IPS DF 6.9 (cell line): ENCODE data around the gene ENG.
A peak's percentile ranks its signal among the peaks of the same experiment; 100 is the strongest.

Source experiments
- DNase-seq: peaks from one replicate; pipeline ENCODE4 v3.0.0-alpha.2; 2013; ENCODE audit warnings: low read depth, low spot score
- H3K27ac ChIP-seq: one replicate; pipeline ENCODE4 v1.5.1; 2013; ENCODE audit warnings: low read length, control low read depth
- H3K27me3 ChIP-seq: 2 replicates; pipeline ENCODE4 v1.6.1; 2013; ENCODE audit warnings: mild to moderate bottlenecking, low read length; ENCODE audit not compliant: control insufficient read depth, insufficient read depth
- H3K36me3 ChIP-seq: 2 replicates; pipeline ENCODE4 v1.6.1; 2013; ENCODE audit warnings: low read length; ENCODE audit not compliant: control insufficient read depth, insufficient read depth
- H3K4me1 ChIP-seq: 2 replicates; pipeline ENCODE4 v1.6.1; 2013; ENCODE audit warnings: low read length; ENCODE audit not compliant: control insufficient read depth, insufficient read depth
- H3K4me3 ChIP-seq: 2 replicates; pipeline ENCODE4 v1.5.1; 2013; ENCODE audit warnings: mild to moderate bottlenecking, low read length
- H3K9me3 ChIP-seq: 2 replicates; pipeline ENCODE4 v1.6.1; 2013; ENCODE audit warnings: low read length, inconsistent platforms; ENCODE audit not compliant: control insufficient read depth, insufficient read depth
- WGBS: extraction: QIAGEN DNeasy Blood & Tissue Kit; methylation state at CpG from one replicate; pipeline ENCODE4 v1.1.7; 2013; ENCODE audit warnings: mixed read lengths, missing lambda C conversion rate; ENCODE audit not compliant: insufficient read length, insufficient coverage; 5-methylcytosine and 5-hydroxymethylcytosine counted together

Gene ENG

DNA sequence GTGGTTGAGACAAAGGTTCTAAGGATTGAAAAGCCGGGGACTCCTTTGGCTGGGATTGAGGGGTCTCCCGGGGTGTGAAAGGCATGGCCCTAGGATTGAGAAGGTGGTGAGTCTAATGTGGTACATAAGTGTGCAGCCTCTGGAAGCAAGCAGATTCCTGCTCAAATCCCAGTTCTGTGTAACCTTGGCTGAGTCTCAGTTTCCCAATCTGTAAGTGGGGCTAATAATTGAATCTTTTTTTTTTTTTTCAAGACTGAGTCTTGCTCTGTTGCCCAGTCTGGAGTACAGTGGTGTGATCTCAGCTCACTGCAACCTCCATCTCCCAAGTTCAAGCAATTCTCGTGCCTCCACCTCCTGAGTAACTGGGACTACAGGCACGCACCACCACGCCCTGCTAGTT, 81.9 kb downstream of the ENG start:
- no peak overlapping the region for H3K4me3 ChIP-seq
- no peaks in the 10 kb centered on the region for H3K36me3 ChIP-seq
- H3K27ac ChIP-seq = no peak overlapping the region
- H3K9me3 ChIP-seq = no peaks in the 10 kb centered on the region
- whole genome bisulfite sequencing = no CpG with 5 or more reads among the region's 5 CpGs
- H3K27me3 ChIP-seq = no peaks in the 10 kb centered on the region
- H3K4me1 ChIP-seq = peaks cover 7% of the 10 kb centered on the region
- no peak for DNase-seq

- Histone ChIP-seq H3K27me3 (no peaks in the 10 kb centered on the region), H3K4me1 (peaks cover 7% of the 10 kb centered on the region), H3K36me3 (no peaks in the 10 kb centered on the region), H3K9me3 (no peaks in the 10 kb centered on the region), H3K4me3 (peak overlapping the region; percentile 3; the same call in 1 of the 2 replicates), H3K27ac (no peak overlapping the region)
- no CpG with 5 or more reads among the region's 19 CpGs for WGBS
- no peak for DNase-seq
Observed at GRCh38 chr9:127771570-127772189, 82.8 kb downstream of the ENG start.

DNA sequence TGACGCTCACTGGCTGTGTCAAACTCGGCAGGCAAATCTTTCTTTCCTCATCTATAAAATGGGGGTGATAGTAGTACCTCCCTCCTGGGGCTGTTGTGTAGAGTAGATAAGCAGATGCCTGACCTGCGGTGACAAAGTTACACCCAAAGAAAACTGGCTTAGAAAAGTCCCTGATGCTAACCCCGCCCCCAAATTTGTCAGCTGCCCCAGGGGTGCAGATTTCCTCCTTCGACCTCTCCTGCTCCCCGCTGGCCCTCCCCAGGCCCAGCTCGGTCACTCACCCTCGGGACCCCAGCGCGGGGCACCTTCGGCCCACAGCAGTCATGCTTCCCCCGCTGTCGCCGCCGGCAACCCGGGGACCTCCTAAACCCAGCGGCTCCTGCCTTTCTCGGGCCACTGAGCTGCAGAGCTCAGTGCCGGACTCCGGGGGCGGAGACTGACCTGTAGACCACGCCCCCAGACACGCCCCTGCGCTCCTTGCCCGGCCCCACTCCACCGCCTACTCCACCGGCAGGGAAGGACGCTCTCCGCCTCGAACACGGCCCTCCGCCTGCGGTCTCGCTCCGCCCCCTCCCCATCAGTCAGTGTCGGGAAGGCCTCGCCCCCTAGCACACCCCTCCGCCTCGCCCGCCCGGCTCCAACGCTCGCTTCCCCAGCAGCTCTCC, 83.4 kb downstream of the ENG start:
- WGBS = no CpG with 5 or more reads among the region's 43 CpGs
- peak; percentile 92 for DNase-seq
- H3K27me3 ChIP-seq = no peaks in the 10 kb centered on the region
- H3K4me3 ChIP-seq = peak overlapping the region; percentile 48; the same call in 1 of the 2 replicates
- H3K27ac ChIP-seq = no peak overlapping the region
- no peaks in the 10 kb centered on the region for H3K9me3 ChIP-seq
- H3K36me3 ChIP-seq = no peaks in the 10 kb centered on the region
- H3K4me1 ChIP-seq = peaks cover 7% of the 10 kb centered on the region

DNA sequence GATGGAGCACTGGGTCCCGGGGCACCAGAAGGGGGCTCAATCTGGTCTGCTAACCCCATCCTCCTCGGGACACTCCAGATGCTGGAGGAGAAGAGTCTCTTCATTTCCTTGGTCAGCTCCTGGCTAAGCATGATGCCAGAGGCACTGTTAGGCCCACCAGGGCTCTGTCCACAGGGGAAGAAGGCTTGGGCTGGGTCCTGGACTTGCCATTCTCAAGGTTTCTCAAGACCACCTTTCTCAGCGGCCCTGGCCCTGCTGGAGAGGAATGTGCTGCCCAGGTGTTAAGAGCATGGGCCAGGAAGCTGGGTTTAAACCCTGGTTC, 83.9 kb downstream of the ENG start:
- WGBS = no CpG with 5 or more reads among the region's 3 CpGs
- H3K4me3 ChIP-seq = no peak overlapping the region; the same call in 1 of the 2 replicates
- peaks cover 7% of the 10 kb centered on the region for H3K4me1 ChIP-seq
- H3K27me3 ChIP-seq = no peaks in the 10 kb centered on the region
- H3K9me3 ChIP-seq = no peaks in the 10 kb centered on the region
- H3K36me3 ChIP-seq = no peaks in the 10 kb centered on the region
- no peak for DNase-seq
- H3K27ac ChIP-seq = no peak overlapping the region

DNA sequence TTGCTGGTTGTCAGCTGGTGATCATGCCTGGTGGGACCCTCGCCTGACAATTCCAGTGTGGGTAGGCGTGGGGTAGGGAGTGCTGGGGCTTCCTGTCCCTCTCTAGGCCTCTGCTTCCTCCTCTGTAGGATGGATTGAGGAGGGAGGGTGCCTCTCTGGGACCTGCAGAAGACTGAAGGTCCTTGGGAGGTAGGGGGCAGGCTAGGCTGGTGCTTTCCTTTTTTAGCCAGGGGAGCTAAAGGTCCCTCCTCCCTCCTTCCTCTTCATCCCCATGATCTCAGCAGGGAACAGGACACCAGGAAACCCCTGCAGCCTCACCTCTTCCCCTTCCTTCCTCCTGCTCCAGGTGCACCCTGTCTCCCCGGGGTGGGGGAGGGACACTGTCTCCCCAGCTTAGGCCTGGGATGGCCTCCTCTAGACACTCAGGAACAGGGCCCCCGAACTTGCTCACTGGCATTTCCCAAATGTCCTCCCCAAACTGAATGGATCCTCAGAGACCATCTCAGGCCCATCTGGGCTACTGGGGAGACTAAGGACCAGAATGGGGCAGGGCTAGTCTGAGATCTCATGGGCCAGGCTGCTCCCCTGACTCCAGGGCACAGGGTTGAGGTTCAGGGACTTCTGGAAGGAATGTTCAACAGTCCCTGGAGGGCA, 84.4 kb downstream of the ENG start:
- no peaks in the 10 kb centered on the region for H3K36me3 ChIP-seq

GRCh38 chr9:127769101-127769500, 85.4 kb downstream of the ENG start:
- Histone ChIP-seq H3K4me1 (peaks cover 7% of the 10 kb centered on the region), H3K36me3 (no peaks in the 10 kb centered on the region), H3K4me3 (no peak overlapping the region)

More for the DNA sequence above, 84.4 kb downstream of the ENG start:
- WGBS = no CpG with 5 or more reads among the region's 4 CpGs
- Histone ChIP-seq H3K27me3 (no peaks in the 10 kb centered on the region), H3K9me3 (no peaks in the 10 kb centered on the region), H3K27ac (no peak overlapping the region), H3K4me1 (peaks cover 7% of the 10 kb centered on the region), H3K4me3 (no peak overlapping the region)
- no peak for DNase-seq

DNA sequence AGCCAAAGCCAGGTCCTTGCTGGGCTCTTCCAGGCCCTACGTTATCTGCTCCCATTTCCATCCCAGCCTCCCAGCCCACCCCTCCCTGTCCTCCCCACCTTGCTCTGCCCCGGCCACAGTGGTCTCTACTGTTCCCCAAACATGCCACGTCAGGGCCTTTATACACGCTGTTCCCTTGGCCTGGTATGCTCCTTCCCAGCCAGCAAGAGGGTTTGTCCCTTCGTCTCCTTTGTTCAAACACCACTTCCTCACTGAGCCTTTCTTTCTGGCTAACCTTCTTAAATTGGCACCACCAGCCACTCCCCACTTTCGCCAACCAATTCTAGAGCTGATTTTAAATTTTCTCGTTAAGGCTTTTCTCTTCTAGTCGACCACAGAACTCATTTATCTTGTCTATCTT, 85.8 kb downstream of the ENG start:
- Histone ChIP-seq H3K27me3 (no peaks in the 10 kb centered on the region), H3K36me3 (no peaks in the 10 kb centered on the region), H3K4me3 (no peak overlapping the region), H3K27ac (no peak overlapping the region), H3K4me1 (peaks cover 7% of the 10 kb centered on the region), H3K9me3 (no peaks in the 10 kb centered on the region)
- no peak for DNase-seq
- no CpG with 5 or more reads among the region's 8 CpGs for WGBS

More at GRCh38 chr9:127769101-127769500, 85.4 kb downstream of the ENG start:
- Histone ChIP-seq H3K27ac (no peak overlapping the region), H3K9me3 (no peaks in the 10 kb centered on the region), H3K27me3 (no peaks in the 10 kb centered on the region)
- no CpG with 5 or more reads among the region's 5 CpGs for WGBS
- no peak for DNase-seq

DNA sequence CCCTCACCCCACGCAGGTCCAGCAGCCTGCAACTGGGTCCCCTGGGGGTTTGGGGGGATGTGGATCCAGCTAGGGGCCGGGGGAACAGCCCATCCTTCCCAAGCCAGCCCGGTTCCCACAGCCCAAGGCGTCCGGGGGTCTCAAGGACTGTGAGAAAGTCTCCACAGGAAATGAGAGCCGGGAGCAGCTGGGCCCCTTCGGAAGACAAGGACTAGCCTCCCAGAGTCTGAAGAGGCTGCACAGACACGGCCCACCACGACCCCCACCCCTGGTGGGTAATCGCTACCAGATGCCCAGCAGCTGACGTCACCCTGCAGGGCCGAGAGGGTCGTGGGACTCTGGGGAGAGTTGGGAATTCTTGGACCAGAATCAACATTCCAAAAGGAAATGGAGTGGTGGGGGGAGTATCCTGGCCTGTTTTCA, 86.5 kb downstream of the ENG start:
- no peak for DNase-seq
- no peak overlapping the region for H3K27ac ChIP-seq
- WGBS = no CpG with 5 or more reads among the region's 13 CpGs
- H3K27me3 ChIP-seq = no peaks in the 10 kb centered on the region
- H3K36me3 ChIP-seq = no peaks in the 10 kb centered on the region
- no peak overlapping the region for H3K4me3 ChIP-seq
- no peaks in the 10 kb centered on the region for H3K9me3 ChIP-seq
- peaks cover 7% of the 10 kb centered on the region for H3K4me1 ChIP-seq

DNA sequence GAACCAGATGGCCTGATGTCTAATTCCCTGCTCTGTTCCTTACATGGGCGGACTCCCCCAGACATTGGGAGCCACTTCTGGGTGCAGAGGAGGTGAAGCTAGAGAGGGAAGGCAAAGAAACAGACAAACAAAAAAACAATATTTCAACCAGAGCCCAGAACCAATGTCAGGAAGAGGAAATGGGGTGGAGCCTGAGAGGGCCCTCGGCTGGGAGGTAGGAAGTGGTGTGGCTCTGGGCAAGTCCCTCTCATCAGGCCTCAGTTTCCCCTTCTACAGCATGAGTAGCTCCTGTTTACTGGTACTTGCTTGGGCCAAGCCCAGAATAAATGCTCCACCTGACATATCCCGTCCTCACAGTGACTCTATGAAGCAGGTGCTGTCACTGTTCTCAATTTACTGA, 87.0 kb downstream of the ENG start:
- WGBS = no CpG with 5 or more reads among the region's 3 CpGs
- H3K27me3 ChIP-seq = no peaks in the 10 kb centered on the region
- H3K9me3 ChIP-seq = no peaks in the 10 kb centered on the region

DNA sequence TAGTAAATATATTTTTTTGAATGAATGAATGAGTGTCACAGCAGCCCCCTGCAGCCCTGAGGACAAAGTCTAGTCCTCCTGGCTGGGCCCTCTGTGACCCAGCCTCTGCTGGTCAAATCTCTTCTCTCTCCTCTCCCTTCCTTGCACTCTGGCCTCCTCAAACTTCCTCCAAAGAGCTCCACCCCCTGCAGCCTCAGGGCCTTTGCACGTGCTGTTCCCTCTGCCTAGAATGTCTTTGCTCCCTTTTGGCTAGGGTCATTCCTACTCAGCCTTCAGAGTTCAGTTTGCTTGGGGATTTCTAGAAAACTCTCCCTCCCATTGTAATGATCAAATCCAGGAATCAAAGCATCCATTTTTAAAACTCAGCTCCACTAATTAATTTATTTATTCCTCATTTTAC, 89.0 kb downstream of the ENG start:
- no peak for DNase-seq
- Histone ChIP-seq H3K27ac (no peak overlapping the region), H3K9me3 (no peaks in the 10 kb centered on the region), H3K27me3 (no peaks in the 10 kb centered on the region), H3K4me1 (peaks cover 11% of the 10 kb centered on the region), H3K4me3 (no peak overlapping the region), H3K36me3 (no peaks in the 10 kb centered on the region)
- WGBS = no CpG with 5 or more reads among the region's 1 CpG

More for the DNA sequence above, 87.0 kb downstream of the ENG start:
- no peaks in the 10 kb centered on the region for H3K36me3 ChIP-seq
- DNase-seq = no peak
- H3K27ac ChIP-seq = no peak overlapping the region
- H3K4me1 ChIP-seq = peaks cover 7% of the 10 kb centered on the region
- H3K4me3 ChIP-seq = no peak overlapping the region
